A673 (cell line): ENCODE measurements around the gene CCKAR. TPM values are rescaled to one million over a fixed set of nuclear protein-coding genes. Genes with fewer than 3 reads are reported as not detected.
A peak's percentile ranks its signal among the peaks of the same experiment; 100 is the strongest.

Source experiments
- BruUV-seq: library from RNA; stranded (reverse); fragments of 400-500 nt; replicated peaks from 2 replicates; lab custom pipeline; 2021; lab: Mats Ljungman, UMichigan
- CTCF ChIA-PET: fragments of 300-600 bp; sonication (Branson Sonifier 250); formaldehyde crosslinking; loops from one replicate; lab custom pipeline; 2022; ENCODE audit warnings: antibody characterized with exemption; lab: Charles Lee
- POLR2A ChIA-PET: fragments of 300-600 bp; sonication (Branson Sonifier 250); formaldehyde crosslinking; loops from one replicate; lab custom pipeline; 2022; ENCODE audit warnings: antibody characterized with exemption; ENCODE audit not compliant: low non-redundant PET; lab: Charles Lee
- DNase-seq: peaks from one replicate; pipeline ENCODE4 v3.0.0-alpha.2; 2015; ENCODE audit warnings: low spot score
- H3K27ac ChIP-seq: fragments of 200-600 bp; sonication (generic); 2 replicates; pipeline ENCODE4 v1.5.1; 2016; ENCODE audit warnings: mixed run types, low read depth, mild to moderate bottlenecking, mixed read lengths, antibody characterized with exemption, low read length; ENCODE audit not compliant: poor library complexity, severe bottlenecking
- H3K27me3 ChIP-seq: fragments of 200-600 bp; sonication (generic); replicated peaks from 2 replicates; pipeline ENCODE4 v1.6.1; 2017; ENCODE audit warnings: mixed run types, low read depth, mild to moderate bottlenecking, mixed read lengths, antibody characterized with exemption, low read length; ENCODE audit not compliant: insufficient read depth, poor library complexity
- H3K36me3 ChIP-seq: fragments of 200-600 bp; sonication (generic); 2 replicates; pipeline ENCODE4 v1.6.1; 2016; ENCODE audit warnings: mixed run types, mild to moderate bottlenecking, mixed read lengths, antibody characterized with exemption, low read length; ENCODE audit not compliant: insufficient read depth, poor library complexity, severe bottlenecking
- H3K4me1 ChIP-seq: fragments of 200-600 bp; sonication (generic); 2 replicates; pipeline ENCODE4 v1.6.1; 2017; ENCODE audit warnings: mixed run types, mild to moderate bottlenecking, mixed read lengths, antibody characterized with exemption, low read length; ENCODE audit not compliant: insufficient read depth, poor library complexity, severe bottlenecking
- H3K4me3 ChIP-seq: fragments of 200-600 bp; sonication (generic); 2 replicates; pipeline ENCODE4 v1.5.1; 2016; ENCODE audit warnings: low read depth, mixed run types, mild to moderate bottlenecking, mixed read lengths, low read length; ENCODE audit not compliant: poor library complexity, severe bottlenecking
- H3K9me3 ChIP-seq: fragments of 200-600 bp; sonication (generic); 2 replicates; pipeline ENCODE4 v1.6.1; 2016; ENCODE audit warnings: mixed run types, low read depth, mild to moderate bottlenecking, mixed read lengths, antibody characterized with exemption, low read length; ENCODE audit not compliant: poor library complexity, severe bottlenecking
- EZH2 ChIP-seq: fragments of 200-600 bp; sonication (generic); IDR thresholded peaks from 2 replicates; pipeline ENCODE4 v1.6.1; 2017; ENCODE audit warnings: borderline replicate concordance, low read depth, mild to moderate bottlenecking, mixed read lengths, antibody characterized with exemption, low read length; ENCODE audit not compliant: poor library complexity, severe bottlenecking
- intact Hi-C: fragments of 100-400 bp; cut with micrococcal nuclease; formaldehyde crosslinking; loops from one replicate; pipeline ENCODE4 v1.10.0; 2022; ENCODE audit not compliant: unreplicated experiment
- total RNA-seq: library from RNA; stranded (reverse); gene quantifications from 2 replicates; pipeline ENCODE4 v1.2.3, GENCODE V29; 2021
- TF ChIP-seq, protein P1 (sequence below): fragments of 300-800, 200-600 bp; sonication (generic); conservative IDR thresholded peaks from 2 replicates; pipeline ENCODE4 v1.5.1; 2017; ENCODE audit warnings: low read depth, mild to moderate bottlenecking, antibody characterized with exemption, low read length, moderate library complexity, mixed read lengths

Gene CCKAR
- total RNA-seq, 1 experiment from 2014 or later, result not detected

DNA sequence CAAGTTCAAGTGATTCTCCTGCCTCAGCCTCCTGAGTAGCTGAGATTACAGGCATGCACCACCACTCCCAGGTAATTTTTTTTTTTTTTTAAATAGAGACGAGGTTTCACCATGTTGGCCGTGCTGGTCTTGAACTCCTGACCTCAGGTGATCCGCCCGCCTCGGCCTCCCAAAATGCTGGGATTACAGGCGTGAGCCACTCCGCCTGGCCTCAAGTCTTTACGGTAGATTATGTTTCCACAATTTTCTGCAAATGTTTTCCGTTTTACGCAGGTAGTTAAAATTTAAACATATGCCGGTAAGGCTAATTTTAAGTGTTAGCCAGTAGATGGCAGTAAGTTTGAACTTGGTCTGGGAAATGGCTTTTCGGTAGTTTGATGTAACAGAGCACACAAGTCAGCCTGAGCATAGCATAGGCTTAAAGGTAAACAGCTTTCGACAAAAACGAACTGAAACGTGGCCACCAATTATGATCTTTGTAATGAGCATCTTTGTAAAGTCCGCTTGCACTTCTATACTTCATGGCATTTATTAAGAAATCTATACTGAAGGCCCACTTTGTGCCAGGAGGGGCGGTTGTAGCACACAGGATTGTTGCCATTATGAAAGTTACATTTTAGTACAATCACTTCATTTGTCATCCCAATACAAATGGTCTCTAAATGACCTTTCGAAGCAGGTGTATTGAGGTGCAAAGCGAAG lies 31.1 kb downstream of the CCKAR start:
- Histone ChIP-seq H3K9me3 (no peaks in the 10 kb centered on the region), H3K27me3 (no peaks in the 10 kb centered on the region), H3K36me3 (no peaks in the 10 kb centered on the region), H3K27ac (no peak overlapping the region), H3K4me3 (no peak overlapping the region), H3K4me1 (no peaks in the 10 kb centered on the region)
- no TSS peak for BruUV-seq
- ChIA-PET POLR2A (interaction anchor here (0.6 to 0.7 kb wide), 2 partner anchors 62 to 146 kb away, joined by 6 to 11 read pairs; no protein-coding TSS in a partner anchor), CTCF (interaction anchor here (0.7 to 0.9 kb wide), 2 partner anchors 261 to 534 kb away, joined by 3 to 6 read pairs; no protein-coding TSS in a partner anchor)
- intact Hi-C loops, result loop anchor here (1.0 to 2.0 kb wide), 2 partner anchors 261 to 552 kb away; no protein-coding TSS in a partner anchor
- DNase-seq, result peak; percentile 77
- TF ChIP-seq EZH2, result no peak
- TF ChIP-seq, protein P1, sequence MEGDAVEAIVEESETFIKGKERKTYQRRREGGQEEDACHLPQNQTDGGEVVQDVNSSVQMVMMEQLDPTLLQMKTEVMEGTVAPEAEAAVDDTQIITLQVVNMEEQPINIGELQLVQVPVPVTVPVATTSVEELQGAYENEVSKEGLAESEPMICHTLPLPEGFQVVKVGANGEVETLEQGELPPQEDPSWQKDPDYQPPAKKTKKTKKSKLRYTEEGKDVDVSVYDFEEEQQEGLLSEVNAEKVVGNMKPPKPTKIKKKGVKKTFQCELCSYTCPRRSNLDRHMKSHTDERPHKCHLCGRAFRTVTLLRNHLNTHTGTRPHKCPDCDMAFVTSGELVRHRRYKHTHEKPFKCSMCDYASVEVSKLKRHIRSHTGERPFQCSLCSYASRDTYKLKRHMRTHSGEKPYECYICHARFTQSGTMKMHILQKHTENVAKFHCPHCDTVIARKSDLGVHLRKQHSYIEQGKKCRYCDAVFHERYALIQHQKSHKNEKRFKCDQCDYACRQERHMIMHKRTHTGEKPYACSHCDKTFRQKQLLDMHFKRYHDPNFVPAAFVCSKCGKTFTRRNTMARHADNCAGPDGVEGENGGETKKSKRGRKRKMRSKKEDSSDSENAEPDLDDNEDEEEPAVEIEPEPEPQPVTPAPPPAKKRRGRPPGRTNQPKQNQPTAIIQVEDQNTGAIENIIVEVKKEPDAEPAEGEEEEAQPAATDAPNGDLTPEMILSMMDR, result peak; percentile 72

DNA sequence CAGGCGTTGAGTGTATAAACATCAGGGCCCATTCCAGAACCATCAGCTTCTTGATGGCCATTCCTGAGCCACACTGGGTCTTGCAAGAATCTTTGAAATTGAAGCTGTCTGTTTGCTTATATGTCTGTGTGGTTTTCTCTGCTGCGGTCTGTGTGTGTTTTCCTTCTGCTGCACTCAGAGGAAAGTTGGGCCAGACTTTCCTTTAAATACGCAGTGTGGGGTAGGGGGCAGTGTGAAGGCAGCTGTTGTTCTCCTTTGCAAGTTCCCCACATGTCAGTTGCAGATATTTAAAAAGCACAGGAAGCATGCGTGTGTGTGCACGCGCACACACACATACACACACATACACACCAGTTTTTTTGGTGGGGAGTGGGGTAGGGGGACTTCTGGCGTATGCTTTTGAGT lies 32.1 kb downstream of the CCKAR start:
- Histone ChIP-seq H3K4me1 (peaks cover under 1% of the 10 kb centered on the region), H3K9me3 (no peaks in the 10 kb centered on the region), H3K36me3 (no peaks in the 10 kb centered on the region), H3K27me3 (no peaks in the 10 kb centered on the region), H3K4me3 (no peak overlapping the region), H3K27ac (no peak overlapping the region)
- no peak for DNase-seq
- ChIA-PET POLR2A (interaction anchor here (0.6 kb wide), 1 partner anchor 35 kb away, joined by 5 read pairs; no protein-coding TSS in a partner anchor), CTCF (interaction anchor here (0.6 to 0.7 kb wide), 2 partner anchors 11 to 535 kb away, joined by 3 read pairs; no protein-coding TSS in a partner anchor)
- BruUV-seq, result no TSS peak
- intact Hi-C loops, result loop anchor here (2.0 kb wide), 1 partner anchor 553 kb away; no protein-coding TSS in a partner anchor
- no peak for TF ChIP-seq EZH2
- TF ChIP-seq, protein P1, result no peak

DNA sequence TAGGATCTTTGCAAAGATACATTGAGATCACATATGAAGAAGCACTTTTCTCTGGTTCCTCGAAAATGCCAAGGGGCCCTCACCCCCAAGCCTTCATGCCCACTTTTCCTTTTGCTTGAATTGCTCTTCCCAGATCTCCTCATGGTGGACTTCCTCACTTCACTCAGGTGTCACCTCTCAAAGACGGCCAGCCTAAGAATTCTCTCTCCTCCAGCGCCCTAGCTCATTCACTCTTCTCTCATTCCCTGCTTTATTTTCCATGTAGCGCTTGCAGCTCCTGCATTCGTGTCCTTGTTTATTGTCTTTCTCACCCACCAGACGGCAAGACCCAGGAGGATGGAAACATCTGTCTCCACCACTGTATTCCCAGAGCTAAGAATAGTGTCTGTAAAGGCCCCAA lies 32.9 kb downstream of the CCKAR start:
- H3K9me3 ChIP-seq, result no peaks in the 10 kb centered on the region
- BruUV-seq, result no TSS peak
- TF ChIP-seq, protein P1, result no peak
- TF ChIP-seq EZH2, result no peak
- DNase-seq, result no peak
- H3K27me3 ChIP-seq, result no peaks in the 10 kb centered on the region
- H3K4me3 ChIP-seq, result no peak overlapping the region
- H3K36me3 ChIP-seq, result no peaks in the 10 kb centered on the region
- CTCF ChIA-PET, result no interaction called here
- no peak overlapping the region for H3K27ac ChIP-seq
- peaks cover 8% of the 10 kb centered on the region for H3K4me1 ChIP-seq
- intact Hi-C loops, result no loop called here
- POLR2A ChIA-PET, result no interaction called here
